Left forelimb (tissue), 1 donor: Measurements from ENCODE around the gene MIP.
"Not testable (repeated sequence)": the region's sequence is repeated elsewhere in the genome, so short reads cannot be mapped to it uniquely, and the experiment has no call there.

ENCODE experiments used
- DNase-seq: peaks from one replicate; pipeline ENCODE4 v3.0.0-alpha.2; 2018; ENCODE audit warnings: low spot score

Gene MIP

GRCh38 chr12:56468216-56469006 is 14.0 kb upstream of the MIP start, which contains the start of gene SPRYD4:
Gene SPRYD4 (plus strand): TSS chr12:56468578. CDS start chr12:56468592, 14 bp downstream.
- DNase-seq, result peak; percentile 96

- no peak for DNase-seq
Observed at GRCh38 chr12:56462565-56462964, 8.1 kb upstream of the MIP start.

- DNase-seq, result no peak
Observed at GRCh38 chr12:56461235-56462159, 7.0 kb upstream of the MIP start.

- no peak for DNase-seq
Observed at GRCh38 chr12:56457817-56458216, 3.4 kb upstream of the MIP start.

- no peak for DNase-seq
Observed at GRCh38 chr12:56451147-56451546, 3.3 kb downstream of the MIP start.

- no peak for DNase-seq
Observed at GRCh38 chr12:56450241-56450640, 4.2 kb downstream of the MIP start.

GRCh38 chr12:56449622-56449984 is 4.9 kb downstream of the MIP start:
- no peak for DNase-seq

- peak; percentile 95 for DNase-seq
Observed at GRCh38 chr12:56448860-56449621, 5.4 kb downstream of the MIP start, which contains the start of gene TIMELESS. Gene TIMELESS (minus strand): TSS chr12:56449426. CDS start chr12:56434170, 15,256 bp downstream.

GRCh38 chr12:56443208-56443607 is 11.2 kb downstream of the MIP start:
- not testable (repeated sequence) for DNase-seq

GRCh38 chr12:56437430-56438176 is 16.9 kb downstream of the MIP start:
- no peak for DNase-seq

GRCh38 chr12:56434828-56435227 is 19.6 kb downstream of the MIP start:
- DNase-seq, result no peak

GRCh38 chr12:56431850-56432249 is 22.6 kb downstream of the MIP start:
- no peak for DNase-seq

GRCh38 chr12:56431288-56431687 is 23.2 kb downstream of the MIP start:
- no peak for DNase-seq

- no peak for DNase-seq
Observed at GRCh38 chr12:56425940-56426438, 28.5 kb downstream of the MIP start.

- DNase-seq, result no peak
Observed at GRCh38 chr12:56425193-56425592, 29.3 kb downstream of the MIP start.

- DNase-seq, result no peak
Observed at GRCh38 chr12:56420411-56420810, 34.0 kb downstream of the MIP start.

GRCh38 chr12:56417739-56418138 is 36.7 kb downstream of the MIP start:
- no peak for DNase-seq

- DNase-seq, result no peak
Observed at GRCh38 chr12:56414401-56414800, 40.1 kb downstream of the MIP start.

GRCh38 chr12:56413392-56413791 is 41.1 kb downstream of the MIP start:
- DNase-seq, result no peak

GRCh38 chr12:56411781-56412639 is 42.4 kb downstream of the MIP start:
- DNase-seq, result no peak
